HG02610 (cell line): ENCODE results near the gene C19orf25.
A peak's percentile ranks its signal among the peaks of the same experiment; 100 is the strongest.
"Not testable (repeated sequence)": the region's sequence is repeated elsewhere in the genome, so short reads cannot be mapped to it uniquely, and the experiment has no call there.

Experiments used
- ATAC-seq: cut with Tn5 transposase; IDR thresholded peaks from one replicate; pipeline ENCODE4 v1.9.1; 2021; ENCODE audit warnings: mild to moderate bottlenecking, moderate library complexity; ENCODE audit not compliant: unreplicated experiment

Gene C19orf25

GRCh38 chr19:1450735-1451731 lies 28.0 kb downstream of the C19orf25 start:
- no peak for ATAC-seq

DNA sequence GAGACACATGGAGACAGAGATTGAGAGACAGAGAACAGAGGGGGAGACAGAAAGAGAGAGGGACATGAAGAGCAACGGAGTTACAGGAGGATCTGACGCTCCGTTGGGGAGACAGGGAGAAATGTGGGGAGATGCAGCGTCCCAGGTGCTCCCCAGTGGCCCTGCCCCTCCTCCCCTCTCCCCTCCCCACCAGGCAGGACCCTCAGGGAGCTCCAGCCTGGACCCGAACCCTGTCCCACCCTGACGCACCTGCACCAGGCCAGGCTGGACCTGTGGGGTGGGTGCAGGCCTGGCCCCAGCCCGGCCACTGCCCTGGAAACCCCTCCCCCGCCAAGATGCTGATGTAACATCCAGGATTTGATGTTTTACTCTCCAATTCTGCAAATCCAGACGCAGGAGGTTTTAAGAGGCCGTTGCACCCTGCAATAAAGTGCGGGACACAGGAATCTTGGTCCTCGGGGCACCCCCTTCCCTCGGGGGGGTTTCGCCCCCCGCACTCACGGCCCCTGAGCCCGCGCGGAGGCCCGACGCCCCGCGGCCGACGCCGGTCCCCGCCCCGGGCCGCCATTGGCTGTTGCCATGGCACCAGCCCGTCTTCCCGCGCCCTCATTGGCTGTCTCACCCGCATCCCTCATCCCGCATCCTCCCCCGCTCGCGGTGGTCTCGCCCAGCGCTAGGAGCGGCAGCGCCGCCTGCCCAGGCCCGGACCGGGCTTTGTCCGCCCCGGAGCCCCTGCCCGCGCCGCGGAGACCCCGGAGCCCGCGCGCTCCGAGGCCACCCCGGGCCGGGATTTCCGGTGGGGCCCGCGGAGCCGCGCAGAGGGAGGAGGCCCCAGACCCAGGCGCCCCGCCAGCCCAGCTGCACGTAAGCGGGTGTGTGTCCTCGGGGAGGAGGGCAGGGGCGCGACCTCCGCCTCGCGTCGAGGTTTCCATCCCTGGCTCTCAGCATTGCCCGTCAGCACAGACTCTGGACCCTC lies 29.3 kb downstream of the C19orf25 start, which contains the start of gene APC2:
Gene APC2 (plus strand): TSS at position 655 of the 976 bp plus-strand sequence. CDS start 2,881 bp downstream, outside the sequence.
- no peak for ATAC-seq

DNA sequence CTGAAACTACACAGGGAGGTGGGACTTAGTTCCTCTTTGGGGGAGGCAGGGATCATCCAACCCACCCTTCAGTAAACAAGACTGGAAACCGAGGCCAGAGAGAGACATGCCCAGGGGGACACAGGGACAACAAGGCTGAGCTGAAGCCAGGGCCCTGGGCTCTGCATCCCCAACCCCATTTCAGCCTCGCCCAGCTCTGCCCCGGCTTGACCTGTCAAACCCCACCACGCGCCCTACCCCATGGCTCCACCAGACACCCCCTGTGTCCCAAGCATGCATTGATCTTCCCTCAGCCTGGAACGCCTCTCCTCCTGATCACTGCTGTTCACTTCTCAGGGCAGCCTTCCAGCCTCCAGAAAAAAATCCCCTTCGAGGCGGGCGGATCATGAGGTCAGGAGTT lies 31.1 kb downstream of the C19orf25 start:
- no peak for ATAC-seq

GRCh38 chr19:1447504-1447903 lies 31.5 kb downstream of the C19orf25 start:
- no peak for ATAC-seq

DNA sequence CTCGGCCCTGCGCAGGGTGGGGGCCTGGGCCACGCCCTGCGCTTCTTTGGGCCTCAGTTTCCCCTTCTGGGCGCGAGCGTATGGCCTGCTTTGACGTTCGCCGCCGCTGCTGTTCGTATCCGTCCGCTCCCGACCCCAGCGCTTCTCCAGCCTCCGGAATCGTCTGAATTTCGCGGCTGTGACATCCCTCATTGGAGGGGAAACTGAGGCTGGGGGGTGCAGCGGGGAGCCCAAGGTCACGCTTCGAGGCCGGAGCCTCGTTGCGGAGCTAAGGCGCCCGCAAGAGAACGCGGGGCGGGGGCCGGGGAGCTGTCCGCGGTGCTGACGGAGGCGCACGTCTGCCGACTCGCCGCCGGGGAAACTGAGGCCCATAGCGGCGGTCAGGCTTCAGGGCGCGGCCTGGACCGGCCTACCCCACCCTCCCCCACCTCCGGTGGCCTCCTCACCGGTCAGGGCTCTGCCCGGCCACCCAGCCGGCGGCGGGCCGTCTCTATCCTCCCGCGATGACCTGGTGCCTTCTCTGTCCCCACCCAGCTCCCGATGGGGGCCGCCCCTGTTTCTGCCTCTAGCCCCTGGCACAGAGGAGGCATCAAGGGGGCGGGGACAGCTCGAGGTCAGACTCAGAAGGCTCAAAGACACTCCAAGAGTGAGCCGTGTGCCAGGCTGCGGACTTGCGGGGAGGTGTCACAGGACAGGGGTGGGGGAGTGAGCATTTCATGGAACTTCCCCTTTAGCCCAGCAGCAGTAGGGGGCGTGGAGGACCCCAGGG lies 32.1 kb downstream of the C19orf25 start:
- ATAC-seq = no peak

DNA sequence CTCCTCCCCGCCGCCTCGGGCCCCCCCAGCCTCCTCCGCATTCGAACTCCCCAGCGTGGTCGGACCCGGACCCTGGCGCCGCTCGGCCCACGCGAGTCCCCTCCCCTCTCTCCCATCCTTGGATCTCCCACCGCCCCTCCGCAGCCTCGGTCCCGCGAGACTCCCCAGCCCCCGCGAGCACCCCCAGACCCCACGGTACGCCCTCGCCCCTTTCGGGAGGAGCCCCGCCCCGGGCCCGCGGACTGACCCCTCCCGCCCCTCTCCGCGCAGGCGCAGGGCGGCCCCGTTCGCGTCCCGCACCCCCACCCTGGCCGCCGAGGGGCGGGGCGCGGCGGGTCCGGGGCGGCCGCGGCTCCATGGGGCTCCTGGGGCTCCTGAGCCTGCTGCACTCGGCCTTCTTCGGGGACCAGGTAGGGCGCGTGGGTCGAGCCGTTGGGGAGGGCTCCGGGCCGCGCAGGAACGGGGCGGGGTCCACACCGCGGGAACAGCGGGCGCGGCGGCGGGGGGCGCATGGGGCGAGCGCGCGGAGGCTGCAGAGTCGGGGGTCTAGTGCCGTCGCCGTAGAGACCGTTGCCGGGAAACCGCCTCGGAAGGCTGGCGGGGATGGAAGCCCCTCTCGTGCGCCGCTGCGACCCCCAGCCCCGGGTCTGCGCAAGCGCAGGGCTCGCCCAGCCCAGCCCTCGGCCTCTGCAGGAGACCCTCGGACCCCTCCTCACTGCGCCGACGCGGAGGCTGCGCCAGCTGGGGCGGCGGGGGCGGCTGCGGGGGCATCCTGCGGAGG lies 32.9 kb downstream of the C19orf25 start:
- no peak for ATAC-seq

DNA sequence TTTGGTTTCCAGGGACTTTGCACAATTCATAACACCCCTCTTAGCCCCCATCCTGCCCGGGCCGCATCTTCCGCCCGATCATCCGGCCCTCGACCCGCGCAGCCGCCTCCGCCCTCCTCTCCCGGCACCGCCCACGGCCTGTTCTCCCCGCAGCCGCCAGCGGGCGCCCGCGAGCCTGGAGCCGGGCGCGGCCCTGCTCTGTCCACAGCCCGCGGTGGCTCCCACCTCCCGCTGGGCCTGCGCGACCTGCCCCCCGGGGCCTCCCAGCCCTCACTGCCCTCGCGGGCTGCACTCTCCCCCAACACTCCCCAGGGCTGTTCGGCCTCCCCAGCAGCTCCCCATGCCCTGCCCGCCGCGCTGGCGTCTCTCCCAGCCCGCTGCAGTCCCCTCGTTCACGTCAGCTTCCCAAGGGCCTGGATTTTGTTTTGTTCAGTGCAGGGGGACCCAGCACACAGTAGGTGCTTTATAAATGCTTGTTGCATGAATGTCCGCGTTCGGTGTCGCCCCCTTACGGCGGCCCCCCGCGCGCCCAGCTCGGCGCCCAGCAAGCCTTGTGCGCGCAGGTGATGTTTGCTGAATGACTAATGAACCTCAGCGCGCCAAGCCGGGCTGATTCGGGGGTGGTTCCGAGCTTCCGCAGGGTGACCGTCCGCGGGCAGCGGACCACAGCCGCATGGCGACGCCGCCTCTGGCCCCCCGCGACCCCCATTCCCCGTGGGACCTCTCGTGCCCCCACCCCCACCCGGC lies 33.7 kb downstream of the C19orf25 start:
- ATAC-seq = peak; percentile 60

DNA sequence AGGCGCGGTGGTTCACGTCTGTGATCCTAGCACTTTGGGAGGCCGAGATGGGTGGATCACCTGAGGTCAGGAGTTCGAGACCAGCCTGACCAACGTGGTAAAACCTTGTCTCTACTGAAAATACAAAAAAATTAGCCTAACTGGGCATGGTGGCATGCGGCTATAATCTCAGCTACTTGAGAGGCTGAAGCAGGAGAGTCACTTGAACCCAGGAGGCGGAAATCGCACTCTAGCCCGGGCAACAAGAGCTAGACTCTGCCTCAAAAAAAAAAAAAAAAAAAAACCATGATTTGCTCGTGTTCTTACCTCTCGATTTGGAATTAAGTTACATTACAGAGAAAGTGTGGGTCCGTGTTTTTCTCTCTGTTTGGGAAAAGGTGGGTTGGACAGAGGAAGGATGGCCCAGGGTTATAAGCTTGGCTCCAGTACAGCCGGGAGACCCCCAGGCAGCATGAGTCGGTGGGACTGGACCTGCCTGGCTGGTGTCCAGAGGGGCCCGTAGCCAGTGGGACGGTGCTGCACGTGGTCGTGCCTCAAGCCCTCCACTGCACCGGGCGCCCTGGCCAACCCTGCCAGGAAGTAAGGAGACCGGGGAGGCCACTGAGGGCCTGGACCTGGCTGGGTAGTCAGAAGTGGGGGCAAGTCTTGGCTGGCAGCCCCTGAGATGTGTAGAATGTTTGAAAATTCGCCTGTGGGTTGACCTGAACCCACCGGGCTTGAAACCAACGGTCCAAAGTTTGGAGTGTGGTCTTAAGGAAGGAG lies 37.2 kb downstream of the C19orf25 start:
- ATAC-seq = no peak

- no peak for ATAC-seq
Observed at GRCh38 chr19:1441022-1441426, 38.0 kb downstream of the C19orf25 start.

DNA sequence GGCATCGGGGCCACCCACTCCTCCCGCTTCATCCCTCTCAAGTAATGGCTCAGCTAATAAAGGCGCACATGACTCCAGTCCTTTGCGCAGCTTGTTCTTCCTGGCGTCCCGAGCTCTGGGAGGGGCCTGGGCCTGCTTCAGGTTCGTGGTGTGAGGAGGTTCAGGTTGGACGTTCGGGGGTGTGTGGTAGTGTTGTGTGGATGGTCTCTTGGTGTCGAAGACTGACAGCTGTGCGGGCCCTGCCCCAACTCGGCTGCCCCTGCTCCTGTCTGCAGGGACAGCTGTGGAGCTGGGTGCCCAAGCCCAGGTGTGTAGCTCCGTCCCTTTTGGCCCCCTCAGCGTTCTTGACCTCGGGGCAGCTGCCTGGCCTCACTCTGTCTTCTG lies 38.6 kb downstream of the C19orf25 start:
- ATAC-seq = no peak

GRCh38 chr19:1439525-1440417 lies 39.2 kb downstream of the C19orf25 start:
- ATAC-seq = not testable (repeated sequence)

GRCh38 chr19:1438933-1439354 lies 40.1 kb downstream of the C19orf25 start:
- ATAC-seq = no peak

GRCh38 chr19:1438035-1438932 lies 40.7 kb downstream of the C19orf25 start, which contains the start of gene RPS15:
Gene RPS15, plus strand, starts transcription at chr19:1438396. Its CDS starts 30 bp downstream, at chr19:1438426.
- peak; percentile 64 for ATAC-seq

- no peak for ATAC-seq
Observed at GRCh38 chr19:1437609-1438008, 41.4 kb downstream of the C19orf25 start.

DNA sequence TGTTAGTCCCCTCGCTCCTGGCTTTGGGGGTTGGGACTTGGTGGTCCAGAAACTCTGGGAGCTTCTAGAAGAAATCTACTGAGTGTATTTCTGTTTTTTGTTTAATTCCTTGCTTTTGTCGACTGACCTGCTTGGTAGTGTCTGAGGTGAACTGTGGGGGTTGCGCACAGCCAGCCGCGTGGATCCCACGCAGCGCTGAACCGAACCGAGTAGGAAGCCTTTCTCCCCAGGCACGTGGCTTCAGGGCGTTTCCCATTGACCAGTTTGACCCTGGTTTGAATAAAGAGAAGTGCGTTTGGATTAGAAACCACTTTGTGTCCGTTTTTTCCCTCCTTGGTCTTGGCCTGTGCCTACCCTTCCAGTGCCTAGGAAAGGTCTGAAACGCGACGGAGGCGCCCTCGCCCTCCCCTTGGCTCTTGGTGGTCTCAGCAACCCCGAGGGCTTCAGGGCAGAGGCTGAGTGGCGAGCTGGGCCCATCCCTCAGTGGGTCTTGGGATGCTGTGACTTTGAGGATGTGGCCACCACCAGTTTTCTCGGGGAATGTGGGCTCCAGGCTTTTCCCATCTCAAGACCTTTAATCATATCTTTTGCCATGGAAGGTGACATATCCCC lies 43.5 kb downstream of the C19orf25 start:
- ATAC-seq = no peak
